ENCODE results near the gene PTGR3. TPM values are rescaled to one million over a fixed set of nuclear protein-coding genes. Genes with fewer than 3 reads are reported as not detected.

PTGR3 gene
- total and polyA plus RNA-seq, 2 donors (not counting 1 experiment from before 2014, with no cell fraction given), result 6.8 to 25.1 TPM

DNA sequence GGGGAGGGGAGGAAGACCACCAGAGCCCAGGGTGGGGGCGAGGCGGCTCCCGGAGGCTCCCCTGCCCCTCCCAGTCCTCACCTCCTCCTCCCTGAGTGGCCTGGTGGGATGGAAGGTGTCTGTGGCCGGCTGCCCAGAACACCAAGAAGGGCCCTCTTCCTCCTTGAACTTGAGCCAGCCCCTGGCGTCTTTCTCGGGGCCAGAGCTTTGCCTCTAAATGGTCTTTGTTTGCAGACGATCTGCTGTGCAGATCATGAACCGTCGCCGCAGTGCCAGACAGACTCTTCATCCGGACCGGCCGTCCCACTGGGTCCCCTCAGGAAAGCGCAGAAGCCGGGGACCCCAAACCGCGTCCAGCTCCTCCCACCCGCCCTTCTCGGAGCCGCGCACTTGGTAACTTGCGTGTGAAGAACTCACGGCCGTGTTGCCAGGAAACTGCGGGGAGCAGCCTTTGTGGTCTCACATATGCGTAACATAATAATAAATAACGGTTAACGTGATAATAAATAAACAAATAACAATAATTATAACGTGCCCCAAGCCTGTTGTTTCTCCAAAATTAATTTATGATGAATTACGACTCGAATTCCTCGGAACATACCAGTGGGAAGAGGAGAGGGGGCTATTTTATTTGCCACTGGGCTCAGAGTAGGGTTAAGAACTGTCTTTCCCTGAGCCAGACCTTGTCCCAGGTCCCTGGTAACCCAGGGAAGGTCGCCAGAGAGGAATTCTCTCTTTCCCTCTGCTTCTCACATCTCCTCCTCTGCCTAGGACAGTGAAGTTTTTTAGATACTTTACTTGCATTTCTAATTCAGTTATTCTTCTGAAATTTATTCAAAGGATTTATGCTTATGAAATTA, 41.0 kb downstream of the PTGR3 start:
- Histone ChIP-seq H2AFZ (ENCODE audit: low read length) (peak overlapping the region; percentile 45), H3K36me3 (ENCODE audit: control insufficient read depth, insufficient read depth, low read length) (no peaks in the 10 kb centered on the region), H3K27ac (ENCODE audit: insufficient read depth, low read length) (no peak overlapping the region), H3K4me3 (replicated peaks in 1 of 4; ENCODE audit: control extremely low read depth in 1 of 4, insufficient read depth in 1 of 4, low read depth in 3 of 4, low read length in 4 of 4) (peak overlapping the region in 3 of 4 experiments; percentile 11 to 55 (median 50)), H3K4me2 (ENCODE audit: extremely low read depth, insufficient read depth, low read length) (peak overlapping the region; percentile 75), H4K20me1 (ENCODE audit: control insufficient read depth, extremely low read depth, insufficient read depth, low read length) (no peaks in the 10 kb centered on the region), H3K4me1 (ENCODE audit: control insufficient read depth, extremely low read depth, insufficient read depth, low read length) (no peaks in the 10 kb centered on the region), H3K79me2 (ENCODE audit: control insufficient read depth, insufficient read depth, low read length) (no peaks in the 10 kb centered on the region), H3K9me3 (ENCODE audit: control insufficient read depth, insufficient read depth, low read depth, low read length) (no peaks in the 10 kb centered on the region), H3K27me3 (ENCODE audit: control insufficient read depth, insufficient read depth, low read length) (no peaks in the 10 kb centered on the region), H3K9ac (ENCODE audit: insufficient read depth, low read length) (no peak overlapping the region)
- DNase-seq (ENCODE audit: low read depth in 2 of 2), result peak; percentile 26 to 30
- TF ChIP-seq EZH2 (IDR thresholded peaks at IDR 0.05; ENCODE audit: low read length, missing control alignments) (no peak), CTCF (conservative IDR thresholded peaks at IDR 0.05 in 1 of 2, IDR thresholded peaks at IDR 0.05 in 1 of 2; ENCODE audit: low read depth in 1 of 2, low read length in 2 of 2) (no peak)

- no peak overlapping the region for H3K4me2 ChIP-seq (ENCODE audit: extremely low read depth, insufficient read depth, low read length)
- TF ChIP-seq CTCF (conservative IDR thresholded peaks at IDR 0.05 in 1 of 2, IDR thresholded peaks at IDR 0.05 in 1 of 2; ENCODE audit: low read depth in 1 of 2, low read length in 2 of 2) (no peak), EZH2 (IDR thresholded peaks at IDR 0.05; ENCODE audit: low read length, missing control alignments) (no peak)
- no peaks in the 10 kb centered on the region for H3K79me2 ChIP-seq (ENCODE audit: control insufficient read depth, insufficient read depth, low read length)
- no peak for DNase-seq (ENCODE audit: low read depth in 2 of 2)
- H3K36me3 ChIP-seq (ENCODE audit: control insufficient read depth, insufficient read depth, low read length), result no peaks in the 10 kb centered on the region
- H3K4me3 ChIP-seq (replicated peaks in 1 of 4; ENCODE audit: control extremely low read depth in 1 of 4, insufficient read depth in 1 of 4, low read depth in 3 of 4, low read length in 4 of 4), result no peak overlapping the region
- H3K9ac ChIP-seq (ENCODE audit: insufficient read depth, low read length), result no peak overlapping the region
- H3K4me1 ChIP-seq (ENCODE audit: control insufficient read depth, extremely low read depth, insufficient read depth, low read length), result no peaks in the 10 kb centered on the region
- H3K9me3 ChIP-seq (ENCODE audit: control insufficient read depth, insufficient read depth, low read depth, low read length), result no peaks in the 10 kb centered on the region
- H3K27me3 ChIP-seq (ENCODE audit: control insufficient read depth, insufficient read depth, low read length), result no peaks in the 10 kb centered on the region
- H2AFZ ChIP-seq (ENCODE audit: low read length), result no peak overlapping the region
- H3K27ac ChIP-seq (ENCODE audit: insufficient read depth, low read length), result no peak overlapping the region
- no peaks in the 10 kb centered on the region for H4K20me1 ChIP-seq (ENCODE audit: control insufficient read depth, extremely low read depth, insufficient read depth, low read length)
These were observed 41.8 kb downstream of the PTGR3 start for GRCh38 chr18:75167137-75167536.

DNA sequence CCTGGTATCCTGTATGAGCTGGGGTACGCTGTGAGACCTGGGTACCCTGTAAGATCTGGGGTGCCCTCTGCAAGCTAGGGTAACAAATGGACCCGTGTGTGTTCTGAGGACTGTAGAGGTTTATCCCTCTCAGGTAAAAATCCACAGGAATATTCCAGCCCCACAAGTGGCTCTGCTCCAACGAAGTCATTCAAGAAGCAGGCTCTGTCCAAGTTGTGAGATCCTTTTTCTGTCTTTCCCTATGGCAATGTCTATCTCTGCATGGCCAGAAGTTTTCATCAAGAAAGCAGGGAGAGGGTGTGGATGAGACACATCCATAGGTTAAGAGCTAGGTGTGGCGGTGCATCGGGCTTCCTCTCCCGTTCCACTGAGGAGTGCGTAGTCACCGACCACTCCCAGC, 43.0 kb downstream of the PTGR3 start:
- Histone ChIP-seq H3K4me3 (replicated peaks in 1 of 4; ENCODE audit: control extremely low read depth in 1 of 4, insufficient read depth in 1 of 4, low read depth in 3 of 4, low read length in 4 of 4) (no peak overlapping the region), H3K36me3 (ENCODE audit: control insufficient read depth, insufficient read depth, low read length) (no peaks in the 10 kb centered on the region), H3K79me2 (ENCODE audit: control insufficient read depth, insufficient read depth, low read length) (no peaks in the 10 kb centered on the region), H3K4me1 (ENCODE audit: control insufficient read depth, extremely low read depth, insufficient read depth, low read length) (no peaks in the 10 kb centered on the region), H3K27me3 (ENCODE audit: control insufficient read depth, insufficient read depth, low read length) (no peaks in the 10 kb centered on the region), H3K27ac (ENCODE audit: insufficient read depth, low read length) (no peak overlapping the region), H3K9me3 (ENCODE audit: control insufficient read depth, insufficient read depth, low read depth, low read length) (no peaks in the 10 kb centered on the region), H3K4me2 (ENCODE audit: extremely low read depth, insufficient read depth, low read length) (no peak overlapping the region), H4K20me1 (ENCODE audit: control insufficient read depth, extremely low read depth, insufficient read depth, low read length) (no peaks in the 10 kb centered on the region), H2AFZ (ENCODE audit: low read length) (no peak overlapping the region), H3K9ac (ENCODE audit: insufficient read depth, low read length) (no peak overlapping the region)
- no peak for DNase-seq (ENCODE audit: low read depth in 2 of 2)
- TF ChIP-seq EZH2 (IDR thresholded peaks at IDR 0.05; ENCODE audit: low read length, missing control alignments) (no peak), CTCF (conservative IDR thresholded peaks at IDR 0.05 in 1 of 2, IDR thresholded peaks at IDR 0.05 in 1 of 2; ENCODE audit: low read depth in 1 of 2, low read length in 2 of 2) (no peak)
